AG04449 (cell line): Measurements from ENCODE around the gene PMPCB.

Experiments used
- CTCF ChIA-PET: fragments of 350-600 bp; formaldehyde crosslinking; extraction: SDS; loops from one replicate; lab custom pipeline; 2021; ENCODE audit warnings: antibody characterized with exemption; lab: Yijun Ruan, JAX
- POLR2A ChIA-PET: fragments of 400-600, 350-600 bp; formaldehyde crosslinking; extraction: SDS; loops from one replicate; lab custom pipeline; 2020; ENCODE audit warnings: antibody characterized with exemption, inconsistent platforms; lab: Yijun Ruan, JAX
- DNase-seq: peaks from one replicate; pipeline ENCODE4 v3.0.0-alpha.2; 2010; ENCODE audit warnings: low read depth, low spot score
- H3K4me3 ChIP-seq: 2 replicates; pipeline ENCODE4 v1.5.1; 2011; ENCODE audit warnings: low read depth, mild to moderate bottlenecking, control low read depth, low read length
- TF ChIP-seq, protein P1 (sequence below): IDR thresholded peaks from one replicate; pipeline ENCODE4 v1.5.1; 2011; ENCODE audit warnings: mild to moderate bottlenecking, moderate library complexity, low read length, control low read depth, inconsistent platforms; ENCODE audit not compliant: insufficient read depth; ENCODE audit errors: missing control alignments

Gene PMPCB

DNA sequence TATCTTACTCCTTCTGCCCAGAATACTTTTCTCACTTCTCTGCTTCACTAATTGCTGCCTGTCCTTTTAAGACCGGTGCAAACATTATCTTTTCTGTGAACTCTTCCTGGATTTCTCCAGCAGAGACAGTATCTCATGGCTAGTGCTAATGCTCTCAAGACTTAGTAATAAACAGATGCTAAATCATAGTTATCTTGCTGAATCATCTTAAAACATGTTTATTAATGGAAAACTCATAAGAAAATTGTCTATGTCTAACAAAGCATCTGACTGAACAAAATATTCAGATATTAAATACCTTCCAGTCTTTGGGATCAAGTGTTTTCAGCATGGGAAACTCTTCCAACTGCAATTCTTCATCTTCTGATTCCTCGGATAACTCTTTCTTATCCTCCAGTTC is 44.2 kb downstream of the PMPCB start:
- POLR2A ChIA-PET, result no interaction called here
- H3K4me3 ChIP-seq, result no peak overlapping the region
- TF ChIP-seq, protein P1, sequence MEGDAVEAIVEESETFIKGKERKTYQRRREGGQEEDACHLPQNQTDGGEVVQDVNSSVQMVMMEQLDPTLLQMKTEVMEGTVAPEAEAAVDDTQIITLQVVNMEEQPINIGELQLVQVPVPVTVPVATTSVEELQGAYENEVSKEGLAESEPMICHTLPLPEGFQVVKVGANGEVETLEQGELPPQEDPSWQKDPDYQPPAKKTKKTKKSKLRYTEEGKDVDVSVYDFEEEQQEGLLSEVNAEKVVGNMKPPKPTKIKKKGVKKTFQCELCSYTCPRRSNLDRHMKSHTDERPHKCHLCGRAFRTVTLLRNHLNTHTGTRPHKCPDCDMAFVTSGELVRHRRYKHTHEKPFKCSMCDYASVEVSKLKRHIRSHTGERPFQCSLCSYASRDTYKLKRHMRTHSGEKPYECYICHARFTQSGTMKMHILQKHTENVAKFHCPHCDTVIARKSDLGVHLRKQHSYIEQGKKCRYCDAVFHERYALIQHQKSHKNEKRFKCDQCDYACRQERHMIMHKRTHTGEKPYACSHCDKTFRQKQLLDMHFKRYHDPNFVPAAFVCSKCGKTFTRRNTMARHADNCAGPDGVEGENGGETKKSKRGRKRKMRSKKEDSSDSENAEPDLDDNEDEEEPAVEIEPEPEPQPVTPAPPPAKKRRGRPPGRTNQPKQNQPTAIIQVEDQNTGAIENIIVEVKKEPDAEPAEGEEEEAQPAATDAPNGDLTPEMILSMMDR, result no peak
- CTCF ChIA-PET, result interaction anchor here (1.2 kb wide), 1 partner anchor 15 kb away, joined by 4 read pairs; no protein-coding TSS in a partner anchor
- no peak for DNase-seq

DNA sequence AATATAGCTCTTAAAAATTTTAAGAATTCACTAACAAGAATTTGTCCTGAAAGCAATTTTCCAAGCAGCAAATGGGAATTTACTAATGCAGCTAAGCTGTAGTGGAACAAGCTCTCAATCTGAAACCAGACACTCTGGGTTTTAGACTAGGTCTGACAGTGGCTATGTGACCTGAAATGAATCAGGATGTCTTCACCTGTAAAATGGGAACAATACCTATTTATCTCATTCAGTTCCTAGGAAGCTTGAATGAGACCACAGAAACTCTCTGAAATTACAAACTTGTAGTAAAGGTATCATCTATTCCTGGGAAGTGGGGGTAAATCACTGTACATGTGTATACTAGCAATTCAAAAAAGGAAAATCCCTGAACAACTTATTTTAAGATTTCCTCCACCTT is 46.1 kb downstream of the PMPCB start:
- DNase-seq, result no peak
- CTCF ChIA-PET, result interaction anchor here (0.9 to 1.2 kb wide), 2 partner anchors 13 to 16 kb away, joined by 3 read pairs; no protein-coding TSS in a partner anchor
- TF ChIP-seq, protein P1, result no peak
- POLR2A ChIA-PET, result no interaction called here
- peak overlapping the region; percentile 93 for H3K4me3 ChIP-seq

DNA sequence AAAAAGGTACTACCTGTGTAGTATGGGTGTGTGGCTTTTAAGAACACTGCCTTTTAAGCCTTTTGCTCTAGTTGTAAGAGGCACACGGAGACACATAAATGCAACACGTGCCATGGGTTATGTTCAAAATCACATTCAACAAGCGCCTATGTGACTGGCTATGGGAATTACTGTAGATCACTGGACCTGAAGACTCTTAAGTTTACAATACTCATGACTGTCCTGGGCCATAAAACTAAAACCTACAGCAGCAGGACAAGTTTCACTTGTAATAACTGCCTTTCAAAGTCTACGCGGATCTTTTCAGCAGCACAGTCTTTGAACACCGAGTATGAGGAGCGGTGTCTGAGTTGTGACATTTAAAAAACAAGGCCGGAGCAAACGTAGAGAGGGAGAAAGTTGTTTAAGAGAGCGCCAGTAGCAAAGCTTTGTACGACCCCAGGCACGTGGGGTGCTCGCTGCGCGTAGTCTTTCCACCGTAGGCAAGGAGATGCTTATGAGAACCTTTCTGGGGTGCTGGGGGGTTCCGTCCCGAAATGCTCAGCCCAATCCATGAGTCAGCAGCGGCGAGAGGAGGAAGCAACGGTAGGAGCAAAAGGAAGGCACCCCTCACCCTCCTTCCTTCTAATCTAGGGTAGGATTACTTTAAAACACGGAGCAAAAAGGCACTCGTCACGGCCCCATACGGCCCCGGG is 46.7 kb downstream of the PMPCB start:
- ChIA-PET CTCF (no interaction called here), POLR2A (no interaction called here)
- TF ChIP-seq, protein P1, result no peak
- H3K4me3 ChIP-seq, result peak overlapping the region; percentile 93
- no peak for DNase-seq

DNA sequence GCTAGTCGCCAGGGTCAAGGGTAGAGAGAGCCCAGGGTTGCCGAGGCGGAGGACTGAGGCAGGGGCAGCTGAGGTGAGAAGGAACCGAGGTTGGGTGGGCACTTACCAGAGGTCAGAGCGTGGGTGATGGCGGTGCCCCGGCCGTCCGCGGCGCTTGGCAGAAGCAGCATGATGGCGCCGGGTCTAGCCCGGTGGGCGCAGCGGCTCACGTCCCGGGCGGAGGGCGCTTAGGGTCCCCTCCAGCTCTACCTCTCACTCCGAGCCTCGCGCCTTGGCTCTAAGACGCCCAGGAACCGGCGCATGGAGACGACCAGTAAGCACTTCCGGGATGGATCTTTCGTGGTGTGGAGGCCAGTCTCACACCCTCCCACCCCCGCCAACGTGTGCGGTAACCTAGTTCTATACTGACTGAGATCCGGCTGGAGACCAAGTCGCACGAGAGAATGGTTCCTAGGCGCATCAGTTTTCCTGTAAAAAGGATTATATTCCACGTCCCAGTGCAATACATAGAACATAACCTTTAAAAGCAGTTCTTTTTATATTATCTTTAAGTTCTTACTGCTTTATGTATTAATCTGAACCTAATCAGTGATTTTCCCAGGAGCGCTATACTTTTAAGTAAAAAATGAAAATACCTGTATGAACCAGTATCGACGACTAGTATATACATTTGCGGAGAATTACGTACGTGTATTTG is 47.4 kb downstream of the PMPCB start, which contains the start of gene DNAJC2:
TSS of gene DNAJC2 (minus strand) at position 315 of the 697 bp plus-strand sequence. CDS start at position 170, 145 bp downstream.
- ChIA-PET CTCF (no interaction called here), POLR2A (no interaction called here)
- TF ChIP-seq, protein P1, result no peak
- DNase-seq, result peak; percentile 69
- H3K4me3 ChIP-seq, result peak within 1 kb of the TSS; percentile 93

DNA sequence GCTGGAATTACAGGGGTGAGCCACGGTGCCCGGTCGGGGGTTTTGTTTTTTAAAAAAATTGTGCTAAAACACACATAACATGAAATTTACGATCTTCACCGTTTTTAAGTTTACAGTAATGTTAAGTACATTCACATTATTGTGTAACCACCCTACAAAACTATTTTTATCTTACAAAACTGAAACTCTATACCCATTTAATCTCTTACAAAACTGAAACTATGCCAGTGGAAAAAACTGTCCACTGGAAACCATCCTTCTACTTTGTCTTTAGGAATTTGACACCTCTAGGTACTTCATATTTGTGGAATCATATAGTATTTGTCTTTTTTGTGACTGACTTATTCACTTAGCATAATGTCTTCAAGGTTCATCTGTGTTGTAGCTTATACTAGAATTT is 49.2 kb downstream of the PMPCB start:
- no peak overlapping the region for H3K4me3 ChIP-seq
- TF ChIP-seq, protein P1, result no peak
- no peak for DNase-seq
- ChIA-PET CTCF (no interaction called here), POLR2A (no interaction called here)
